ENCODE results near the gene CLSTN2.

The CLSTN2 gene

DNA sequence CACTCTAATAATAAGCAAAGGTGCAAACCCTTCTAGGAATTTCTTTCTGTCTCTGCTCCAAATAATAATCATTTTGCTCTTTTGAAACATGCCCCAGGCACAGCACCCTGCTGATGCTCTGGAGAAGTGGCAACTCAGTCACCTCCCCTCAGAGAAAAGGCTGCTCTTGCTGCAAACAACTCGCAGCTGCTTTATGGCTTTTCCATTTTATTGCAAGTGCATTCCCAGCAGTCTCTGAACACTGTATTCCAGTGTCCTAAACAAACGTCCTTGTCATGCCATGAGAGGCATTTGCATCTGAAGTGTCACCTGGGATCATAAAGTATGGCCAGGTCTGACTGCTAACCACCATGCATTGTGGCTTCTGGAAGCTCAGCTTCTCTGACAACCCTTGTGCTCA, 384.8 kb downstream of the CLSTN2 start:
- no peak for DNase-seq
- no peak overlapping the region for H3K27ac ChIP-seq
- H3K4me3 ChIP-seq (ENCODE audit: low read depth, low read length): no peak overlapping the region
- H3K27me3 ChIP-seq (ENCODE audit: insufficient read depth, low read depth, severe bottlenecking): no peaks in the 10 kb centered on the region
- TF ChIP-seq, protein P1, sequence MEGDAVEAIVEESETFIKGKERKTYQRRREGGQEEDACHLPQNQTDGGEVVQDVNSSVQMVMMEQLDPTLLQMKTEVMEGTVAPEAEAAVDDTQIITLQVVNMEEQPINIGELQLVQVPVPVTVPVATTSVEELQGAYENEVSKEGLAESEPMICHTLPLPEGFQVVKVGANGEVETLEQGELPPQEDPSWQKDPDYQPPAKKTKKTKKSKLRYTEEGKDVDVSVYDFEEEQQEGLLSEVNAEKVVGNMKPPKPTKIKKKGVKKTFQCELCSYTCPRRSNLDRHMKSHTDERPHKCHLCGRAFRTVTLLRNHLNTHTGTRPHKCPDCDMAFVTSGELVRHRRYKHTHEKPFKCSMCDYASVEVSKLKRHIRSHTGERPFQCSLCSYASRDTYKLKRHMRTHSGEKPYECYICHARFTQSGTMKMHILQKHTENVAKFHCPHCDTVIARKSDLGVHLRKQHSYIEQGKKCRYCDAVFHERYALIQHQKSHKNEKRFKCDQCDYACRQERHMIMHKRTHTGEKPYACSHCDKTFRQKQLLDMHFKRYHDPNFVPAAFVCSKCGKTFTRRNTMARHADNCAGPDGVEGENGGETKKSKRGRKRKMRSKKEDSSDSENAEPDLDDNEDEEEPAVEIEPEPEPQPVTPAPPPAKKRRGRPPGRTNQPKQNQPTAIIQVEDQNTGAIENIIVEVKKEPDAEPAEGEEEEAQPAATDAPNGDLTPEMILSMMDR (IDR thresholded peaks at IDR 0.05; ENCODE audit: low read depth, low read length): no peak
- no peaks in the 10 kb centered on the region for H3K36me3 ChIP-seq
- H3K9me3 ChIP-seq (ENCODE audit: severe bottlenecking): no peaks in the 10 kb centered on the region

- peak overlapping the region; percentile 18; the same call in 1 of the 2 replicates for H3K27ac ChIP-seq
- no peaks in the 10 kb centered on the region for H3K9me3 ChIP-seq (ENCODE audit: severe bottlenecking)
- TF ChIP-seq, protein P1 (IDR thresholded peaks at IDR 0.05; ENCODE audit: low read depth, low read length): no peak
- no peaks in the 10 kb centered on the region for H3K36me3 ChIP-seq
- no peak overlapping the region for H3K4me3 ChIP-seq (ENCODE audit: low read depth, low read length)
- no peak for DNase-seq
- H3K27me3 ChIP-seq (ENCODE audit: insufficient read depth, low read depth, severe bottlenecking): no peaks in the 10 kb centered on the region
Measured at GRCh38 chr3:140323561-140323960, 388.6 kb downstream of the CLSTN2 start.

DNA sequence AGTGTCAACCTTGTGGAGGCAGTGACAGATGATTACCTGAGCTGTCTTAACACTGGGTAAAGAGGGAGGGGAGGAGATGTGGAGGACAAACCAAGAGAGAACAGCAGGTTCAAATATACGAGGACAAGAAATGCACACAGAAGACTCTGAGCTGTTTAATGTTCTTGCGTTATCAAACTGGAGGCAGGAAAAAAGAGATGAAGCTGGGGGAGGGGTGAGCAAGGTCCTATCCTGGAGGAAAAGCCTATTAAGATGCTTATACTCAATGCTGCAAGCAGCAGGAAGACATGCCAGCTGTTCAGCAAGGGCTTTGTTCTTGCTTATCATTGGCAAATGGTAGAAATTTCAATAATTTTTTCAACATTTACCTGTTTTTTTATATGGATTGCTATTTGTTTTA, 397.1 kb downstream of the CLSTN2 start:
- peak overlapping the region; percentile 80 for H3K27ac ChIP-seq
- TF ChIP-seq, protein P1 (IDR thresholded peaks at IDR 0.05; ENCODE audit: low read depth, low read length): no peak
- no peaks in the 10 kb centered on the region for H3K9me3 ChIP-seq (ENCODE audit: severe bottlenecking)
- no peak overlapping the region for H3K4me3 ChIP-seq (ENCODE audit: low read depth, low read length)
- DNase-seq: peak; percentile 86
- H3K27me3 ChIP-seq (ENCODE audit: insufficient read depth, low read depth, severe bottlenecking): no peaks in the 10 kb centered on the region
- no peaks in the 10 kb centered on the region for H3K36me3 ChIP-seq

DNA sequence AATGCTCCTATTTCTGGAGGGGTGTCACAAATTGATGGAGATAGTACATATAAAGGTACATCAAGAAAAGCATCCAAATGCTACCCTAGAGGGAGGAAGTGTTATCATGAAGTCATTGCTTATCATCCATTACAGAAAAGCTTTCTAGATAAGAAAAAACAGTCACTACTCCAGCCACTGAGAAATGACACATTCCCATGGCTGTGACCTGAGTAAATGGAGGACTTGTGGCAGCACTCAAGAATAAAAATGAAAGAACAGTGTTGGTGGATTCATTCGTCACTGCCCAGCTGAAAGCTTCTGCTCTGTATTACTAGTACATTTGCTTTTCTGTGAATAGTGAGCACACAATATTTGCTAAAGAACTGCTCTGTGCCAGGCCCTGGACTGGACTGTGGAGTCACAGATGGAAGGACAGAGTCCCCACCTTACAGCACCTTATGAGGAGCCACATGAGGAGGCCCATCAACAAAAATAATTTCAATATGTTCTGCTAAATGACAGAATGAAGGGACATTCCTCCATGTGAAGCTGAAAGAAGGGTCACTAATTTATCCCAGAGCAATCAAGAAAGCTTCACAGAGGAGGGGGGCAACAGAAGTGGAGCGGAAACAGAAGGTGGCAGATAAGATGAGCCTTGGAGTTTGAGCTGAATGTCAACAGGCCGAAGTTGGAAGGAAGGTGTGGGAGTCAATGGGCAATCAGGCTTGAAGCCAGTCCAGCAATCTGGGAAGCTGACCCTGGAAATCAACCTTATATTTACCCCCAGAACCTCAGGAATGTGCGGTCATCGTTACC, 399.3 kb downstream of the CLSTN2 start:
- Histone ChIP-seq H3K27me3 (ENCODE audit: insufficient read depth, low read depth, severe bottlenecking) (no peaks in the 10 kb centered on the region), H3K27ac (no peak overlapping the region), H3K36me3 (no peaks in the 10 kb centered on the region), H3K4me3 (ENCODE audit: low read depth, low read length) (no peak overlapping the region), H3K9me3 (ENCODE audit: severe bottlenecking) (no peaks in the 10 kb centered on the region)
- TF ChIP-seq, protein P1 (IDR thresholded peaks at IDR 0.05; ENCODE audit: low read depth, low read length): no peak
- no peak for DNase-seq

GRCh38 chr3:140336465-140336864, 401.5 kb downstream of the CLSTN2 start:
- Histone ChIP-seq H3K36me3 (no peaks in the 10 kb centered on the region), H3K27me3 (ENCODE audit: insufficient read depth, low read depth, severe bottlenecking) (no peaks in the 10 kb centered on the region), H3K4me3 (ENCODE audit: low read depth, low read length) (no peak overlapping the region), H3K27ac (no peak overlapping the region), H3K9me3 (ENCODE audit: severe bottlenecking) (no peaks in the 10 kb centered on the region)
- no peak for DNase-seq
- TF ChIP-seq, protein P1 (IDR thresholded peaks at IDR 0.05; ENCODE audit: low read depth, low read length): no peak

DNA sequence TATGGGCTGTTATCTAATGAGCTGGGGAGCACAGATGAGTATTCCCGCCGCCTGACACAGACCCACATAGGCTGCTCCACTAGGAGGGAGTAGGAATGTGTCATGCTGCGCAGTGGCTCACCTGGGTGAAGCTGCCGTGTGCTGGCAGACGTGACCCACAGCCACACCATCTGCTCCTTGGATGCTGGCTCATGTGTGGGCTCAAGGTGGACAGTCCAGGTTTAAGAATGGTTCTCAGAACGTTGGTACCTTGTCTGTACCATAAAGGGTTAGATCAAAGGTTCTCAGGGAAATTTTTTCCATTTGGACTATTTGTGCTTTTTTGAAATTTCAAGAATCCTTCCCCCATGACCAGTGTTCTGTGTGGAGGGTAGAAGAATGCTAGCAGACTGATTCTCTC, 403.9 kb downstream of the CLSTN2 start:
- H3K27me3 ChIP-seq (ENCODE audit: insufficient read depth, low read depth, severe bottlenecking): no peaks in the 10 kb centered on the region
- no peak overlapping the region for H3K27ac ChIP-seq
- no peak overlapping the region for H3K4me3 ChIP-seq (ENCODE audit: low read depth, low read length)
- DNase-seq: peak; percentile 21
- no peaks in the 10 kb centered on the region for H3K9me3 ChIP-seq (ENCODE audit: severe bottlenecking)
- TF ChIP-seq, protein P1 (IDR thresholded peaks at IDR 0.05; ENCODE audit: low read depth, low read length): no peak
- no peaks in the 10 kb centered on the region for H3K36me3 ChIP-seq

Measured in WERI-Rb-1 (cell line).